ENCODE measurements around the gene FALEC. TPM values are rescaled to one million over a fixed set of nuclear protein-coding genes. Genes with fewer than 3 reads are reported as not detected.

The FALEC gene
- total and polyA plus RNA-seq, 9 of the 15 experiments (the other 6 are each of a cell fraction or from before 2014, with no cell fraction given): 0.15 to 1.8 (median 0.53) TPM; not detected in 5

GRCh38 chr1:150561254-150561973 lies 45.9 kb downstream of the FALEC start (continued):
- no peak for TF ChIP-seq SP2 (IDR thresholded peaks at IDR 0.05; ENCODE audit: extremely low read depth, low read depth, low read length, poor library complexity, severe bottlenecking)
- no peak; the same call in 1 of the 2 replicates for TF ChIP-seq GATAD2B (IDR thresholded peaks at IDR 0.05; ENCODE audit: borderline replicate concordance)
- TF ChIP-seq, protein P1, sequence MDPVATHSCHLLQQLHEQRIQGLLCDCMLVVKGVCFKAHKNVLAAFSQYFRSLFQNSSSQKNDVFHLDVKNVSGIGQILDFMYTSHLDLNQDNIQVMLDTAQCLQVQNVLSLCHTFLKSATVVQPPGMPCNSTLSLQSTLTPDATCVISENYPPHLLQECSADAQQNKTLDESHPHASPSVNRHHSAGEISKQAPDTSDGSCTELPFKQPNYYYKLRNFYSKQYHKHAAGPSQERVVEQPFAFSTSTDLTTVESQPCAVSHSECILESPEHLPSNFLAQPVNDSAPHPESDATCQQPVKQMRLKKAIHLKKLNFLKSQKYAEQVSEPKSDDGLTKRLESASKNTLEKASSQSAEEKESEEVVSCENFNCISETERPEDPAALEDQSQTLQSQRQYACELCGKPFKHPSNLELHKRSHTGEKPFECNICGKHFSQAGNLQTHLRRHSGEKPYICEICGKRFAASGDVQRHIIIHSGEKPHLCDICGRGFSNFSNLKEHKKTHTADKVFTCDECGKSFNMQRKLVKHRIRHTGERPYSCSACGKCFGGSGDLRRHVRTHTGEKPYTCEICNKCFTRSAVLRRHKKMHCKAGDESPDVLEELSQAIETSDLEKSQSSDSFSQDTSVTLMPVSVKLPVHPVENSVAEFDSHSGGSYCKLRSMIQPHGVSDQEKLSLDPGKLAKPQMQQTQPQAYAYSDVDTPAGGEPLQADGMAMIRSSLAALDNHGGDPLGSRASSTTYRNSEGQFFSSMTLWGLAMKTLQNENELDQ (CRISPR knock-in tag; IDR thresholded peaks at IDR 0.05; ENCODE audit: borderline replicate concordance): no peak
- TF ChIP-seq MEIS2 (IDR thresholded peaks at IDR 0.05; ENCODE audit: partially characterized antibody): peak; percentile 11
- TF ChIP-seq ELF2 (CRISPR knock-in tag; IDR thresholded peaks at IDR 0.05): no peak; the same call in 1 of the 2 replicates
- no peak for TF ChIP-seq ZNF239 (CRISPR knock-in tag; IDR thresholded peaks at IDR 0.05)
- peak; percentile 47 for TF ChIP-seq SMARCA4 (IDR thresholded peaks at IDR 0.05)
- TF ChIP-seq PML (IDR thresholded peaks at IDR 0.05; ENCODE audit: low read length): peak; percentile 31; the same call in 1 of the 2 replicates
- no peak for TF ChIP-seq KLF1 (tag; IDR thresholded peaks at IDR 0.05)
- TF ChIP-seq HNRNPL (IDR thresholded peaks at IDR 0.05; ENCODE audit: low read depth, low read length): no peak
- TF ChIP-seq, protein P2, sequence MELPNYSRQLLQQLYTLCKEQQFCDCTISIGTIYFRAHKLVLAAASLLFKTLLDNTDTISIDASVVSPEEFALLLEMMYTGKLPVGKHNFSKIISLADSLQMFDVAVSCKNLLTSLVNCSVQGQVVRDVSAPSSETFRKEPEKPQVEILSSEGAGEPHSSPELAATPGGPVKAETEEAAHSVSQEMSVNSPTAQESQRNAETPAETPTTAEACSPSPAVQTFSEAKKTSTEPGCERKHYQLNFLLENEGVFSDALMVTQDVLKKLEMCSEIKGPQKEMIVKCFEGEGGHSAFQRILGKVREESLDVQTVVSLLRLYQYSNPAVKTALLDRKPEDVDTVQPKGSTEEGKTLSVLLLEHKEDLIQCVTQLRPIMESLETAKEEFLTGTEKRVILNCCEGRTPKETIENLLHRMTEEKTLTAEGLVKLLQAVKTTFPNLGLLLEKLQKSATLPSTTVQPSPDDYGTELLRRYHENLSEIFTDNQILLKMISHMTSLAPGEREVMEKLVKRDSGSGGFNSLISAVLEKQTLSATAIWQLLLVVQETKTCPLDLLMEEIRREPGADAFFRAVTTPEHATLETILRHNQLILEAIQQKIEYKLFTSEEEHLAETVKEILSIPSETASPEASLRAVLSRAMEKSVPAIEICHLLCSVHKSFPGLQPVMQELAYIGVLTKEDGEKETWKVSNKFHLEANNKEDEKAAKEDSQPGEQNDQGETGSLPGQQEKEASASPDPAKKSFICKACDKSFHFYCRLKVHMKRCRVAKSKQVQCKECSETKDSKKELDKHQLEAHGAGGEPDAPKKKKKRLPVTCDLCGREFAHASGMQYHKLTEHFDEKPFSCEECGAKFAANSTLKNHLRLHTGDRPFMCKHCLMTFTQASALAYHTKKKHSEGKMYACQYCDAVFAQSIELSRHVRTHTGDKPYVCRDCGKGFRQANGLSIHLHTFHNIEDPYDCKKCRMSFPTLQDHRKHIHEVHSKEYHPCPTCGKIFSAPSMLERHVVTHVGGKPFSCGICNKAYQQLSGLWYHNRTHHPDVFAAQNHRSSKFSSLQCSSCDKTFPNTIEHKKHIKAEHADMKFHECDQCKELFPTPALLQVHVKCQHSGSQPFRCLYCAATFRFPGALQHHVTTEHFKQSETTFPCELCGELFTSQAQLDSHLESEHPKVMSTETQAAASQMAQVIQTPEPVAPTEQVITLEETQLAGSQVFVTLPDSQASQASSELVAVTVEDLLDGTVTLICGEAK (IDR thresholded peaks at IDR 0.05): peak; percentile 43
- TF ChIP-seq, protein P2 (CRISPR knock-in tag; IDR thresholded peaks at IDR 0.05): no peak
- TF ChIP-seq ZBTB33 (CRISPR knock-in tag; IDR thresholded peaks at IDR 0.05): peak; percentile 37; the same call in 1 of the 2 replicates
- no peak for TF ChIP-seq NEUROD1 (IDR thresholded peaks at IDR 0.05; ENCODE audit: borderline replicate concordance, low read depth, low read length, partially characterized antibody)
- no peak for TF ChIP-seq RAD51 (IDR thresholded peaks at IDR 0.05; ENCODE audit: borderline replicate concordance, low read depth)

Measured in K562 (cell line).